Right lobe of liver (tissue), 4 donors: ENCODE data around the gene FEV.

ENCODE experiments used
- CTCF ChIP-seq, 4 donors: fragments of 200-600 bp in 3 of 4; fragments of 450-650 bp in 1 of 4; IDR thresholded peaks; one replicate each; pipeline versions ENCODE4 v1.5.1 to v1.8.0; 2016 to 2022; ENCODE audit warnings: antibody characterized with exemption in 4 of 4, mild to moderate bottlenecking in 2 of 4
- POLR2A ChIP-seq: fragments of 450-650 bp; IDR thresholded peaks from one replicate; pipeline ENCODE4 v1.6.1; 2017; ENCODE audit warnings: antibody characterized with exemption, mild to moderate bottlenecking
- donor health status: DM: no; HTN: no; CAD: no.
- donor health status: DM: no; HTN: no; CAD: no.
- donor health status: DM: no; HTN: yes; CAD: no.

- TF ChIP-seq CTCF (IDR thresholded peaks at IDR 0.05) (no peak), POLR2A (no peak)
Measured at GRCh38 chr2:219023045-219023605, 38.1 kb upstream of the FEV start.
